PC-3 (cell line): ENCODE results near the gene CRB1.

Source experiments
- CTCF ChIP-seq: fragments of 300-600 bp; sonication (generic); conservative IDR thresholded peaks from 2 replicates; pipeline ENCODE4 v1.5.1; 2017; ENCODE audit warnings: antibody characterized with exemption, low read depth, mild to moderate bottlenecking, low read length
- EZH2phosphoT487 ChIP-seq: fragments of 300-600 bp; sonication (generic); IDR thresholded peaks from 2 replicates; pipeline ENCODE4 v1.6.1; 2018; ENCODE audit warnings: mild to moderate bottlenecking, antibody characterized with exemption, low read length, borderline replicate concordance

GRCh38 chr1:197469620-197470210 is 201.7 kb downstream of the CRB1 start:
- no peak for TF ChIP-seq CTCF
- TF ChIP-seq EZH2phosphoT487: no peak
